SH-SY5Y (cell line): Measurements from ENCODE around the gene MRPL50.

Experiments
- GATA2 ChIP-seq: IDR thresholded peaks from 2 replicates; pipeline ENCODE4 v1.6.1; 2011; ENCODE audit warnings: mild to moderate bottlenecking, low read depth, low read length
- GATA3 ChIP-seq: IDR thresholded peaks from 2 replicates; pipeline ENCODE4 v1.6.1; 2011; ENCODE audit warnings: low read depth, mild to moderate bottlenecking, low read length, moderate library complexity

DNA sequence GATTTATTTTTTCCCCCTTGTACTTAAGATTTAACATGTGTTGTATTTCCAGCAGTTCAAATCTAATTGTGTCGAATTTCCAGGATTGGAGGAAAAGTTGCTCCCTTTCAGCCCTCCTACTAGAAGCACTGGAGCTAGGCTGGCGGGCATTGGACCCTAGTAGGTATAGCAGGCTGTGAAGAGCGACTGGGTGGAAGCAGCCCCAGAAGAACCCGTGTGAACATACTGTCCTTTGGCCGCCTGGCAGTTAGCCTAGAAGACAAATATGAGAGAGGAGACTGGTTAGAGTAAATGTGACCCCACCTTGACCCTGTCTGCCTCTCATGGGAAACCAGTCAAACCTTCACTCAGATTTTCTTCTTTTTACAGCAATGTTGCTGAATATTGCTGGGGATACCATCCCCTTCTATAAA, 23.2 kb upstream of the MRPL50 start:
- TF ChIP-seq GATA2 (no peak), GATA3 (no peak)
